Mesendoderm (in vitro differentiated cells): ENCODE measurements around the gene CADM1.
A peak's percentile ranks its signal among the peaks of the same experiment; 100 is the strongest.

ENCODE experiments used
- DNase-seq: peaks from one replicate; pipeline ENCODE4 v3.0.0; 2013
- H2AK5ac ChIP-seq: 2 replicates; pipeline ENCODE4 v1.6.1; 2013; ENCODE audit warnings: low read length, inconsistent platforms
- H2BK120ac ChIP-seq: 2 replicates; pipeline ENCODE4 v1.6.1; 2013; ENCODE audit warnings: low read depth, mild to moderate bottlenecking, low read length, moderate library complexity, mixed read lengths
- H2BK15ac ChIP-seq: replicated peaks from 2 replicates; pipeline ENCODE4 v1.6.1; 2013; ENCODE audit warnings: low read depth, mild to moderate bottlenecking, moderate library complexity
- H2BK5ac ChIP-seq: 2 replicates; pipeline ENCODE4 v1.6.1; 2013; ENCODE audit warnings: low read length, inconsistent platforms
- H3K18ac ChIP-seq: 2 replicates; pipeline ENCODE4 v1.6.1; 2013; ENCODE audit warnings: mild to moderate bottlenecking, low read length, mixed read lengths
- H3K23ac ChIP-seq: one replicate; pipeline ENCODE4 v1.6.1; 2013; ENCODE audit warnings: low read length
- H3K27ac ChIP-seq: 2 replicates; pipeline ENCODE4 v1.5.1; 2013; ENCODE audit warnings: low read depth, mild to moderate bottlenecking, inconsistent platforms, low read length, moderate library complexity
- H3K27me3 ChIP-seq: 2 replicates; pipeline ENCODE4 v1.6.1; 2013; ENCODE audit warnings: low read length, control low read depth, mild to moderate bottlenecking, inconsistent platforms; ENCODE audit not compliant: insufficient read depth, poor library complexity
- H3K36me3 ChIP-seq: 2 replicates; pipeline ENCODE4 v1.6.1; 2013; ENCODE audit warnings: low read length, inconsistent platforms; ENCODE audit not compliant: control insufficient read depth, insufficient read depth
- H3K4ac ChIP-seq: one replicate; pipeline ENCODE4 v1.6.1; 2013; ENCODE audit warnings: low read depth, mild to moderate bottlenecking, low read length, moderate library complexity
- H3K4me1 ChIP-seq: 2 replicates; pipeline ENCODE4 v1.6.1; 2013; ENCODE audit warnings: low read depth, low read length, inconsistent platforms; ENCODE audit not compliant: control insufficient read depth
- H3K4me2 ChIP-seq: 2 replicates; pipeline ENCODE4 v1.6.1; 2013; ENCODE audit warnings: low read length
- H3K4me3 ChIP-seq: 2 replicates; pipeline ENCODE4 v1.5.1; 2013; ENCODE audit warnings: mild to moderate bottlenecking, low read length
- H3K56ac ChIP-seq: one replicate; pipeline ENCODE4 v1.6.1; 2013; ENCODE audit warnings: low read length
- H3K79me1 ChIP-seq: 2 replicates; pipeline ENCODE4 v1.6.1; 2013; ENCODE audit warnings: low read length, inconsistent platforms
- H3K79me2 ChIP-seq: 2 replicates; pipeline ENCODE4 v1.6.1; 2013; ENCODE audit warnings: mild to moderate bottlenecking, low read length; ENCODE audit not compliant: control insufficient read depth, insufficient read depth
- H3K9ac ChIP-seq: 2 replicates; pipeline ENCODE4 v1.6.1; 2013; ENCODE audit warnings: low read length, inconsistent platforms
- H4K5ac ChIP-seq: one replicate; pipeline ENCODE4 v1.6.1; 2013; ENCODE audit warnings: low read length
- H4K8ac ChIP-seq: one replicate; pipeline ENCODE4 v1.6.1; 2013; ENCODE audit warnings: low read depth, mild to moderate bottlenecking, control low read depth, low read length, moderate library complexity
- WGBS: extraction: QIAGEN DNeasy Blood & Tissue Kit; methylation state at CpG from one replicate; pipeline ENCODE4 v1.1.7; 2013; ENCODE audit warnings: low lambda C conversion rate, missing lambda C conversion rate; ENCODE audit not compliant: insufficient coverage; ENCODE audit errors: extremely low coverage; 5-methylcytosine and 5-hydroxymethylcytosine counted together

The CADM1 gene

GRCh38 chr11:115251126-115251525 is 253.1 kb downstream of the CADM1 start:
- no CpG with 5 or more reads among the region's 4 CpGs for WGBS
- Histone ChIP-seq H3K27ac (no peak overlapping the region), H2BK15ac (no peak overlapping the region), H3K18ac (no peak overlapping the region), H2BK120ac (no peak overlapping the region), H2AK5ac (no peak overlapping the region), H3K9ac (no peak overlapping the region), H3K79me1 (no peaks in the 10 kb centered on the region), H3K4me2 (no peak overlapping the region), H3K4me3 (no peak overlapping the region), H3K56ac (no peak overlapping the region), H3K27me3 (no peaks in the 10 kb centered on the region), H4K8ac (no peak overlapping the region), H3K4me1 (peaks cover 8% of the 10 kb centered on the region), H3K23ac (no peak overlapping the region), H2BK5ac (no peak overlapping the region), H3K4ac (no peak overlapping the region), H3K79me2 (no peaks in the 10 kb centered on the region), H4K5ac (no peak overlapping the region), H3K36me3 (no peaks in the 10 kb centered on the region)
- no peak for DNase-seq

- H3K18ac ChIP-seq, result no peak overlapping the region
- no peaks in the 10 kb centered on the region for H3K27me3 ChIP-seq
- no peak overlapping the region for H3K4ac ChIP-seq
- no peak overlapping the region for H3K9ac ChIP-seq
- no peak overlapping the region for H3K56ac ChIP-seq
- no peak overlapping the region for H3K23ac ChIP-seq
- no peaks in the 10 kb centered on the region for H3K79me1 ChIP-seq
- no peak overlapping the region for H2BK120ac ChIP-seq
- H3K27ac ChIP-seq, result no peak overlapping the region
- DNase-seq, result no peak
- H3K4me2 ChIP-seq, result no peak overlapping the region
- H3K79me2 ChIP-seq, result no peaks in the 10 kb centered on the region
- H3K36me3 ChIP-seq, result no peaks in the 10 kb centered on the region
- no peak overlapping the region for H2BK5ac ChIP-seq
- H3K4me1 ChIP-seq, result peaks cover 5% of the 10 kb centered on the region
- no peak overlapping the region for H2BK15ac ChIP-seq
- WGBS, result no CpG with 5 or more reads among the region's 4 CpGs
- no peak overlapping the region for H2AK5ac ChIP-seq
- H4K8ac ChIP-seq, result no peak overlapping the region
- no peak overlapping the region for H4K5ac ChIP-seq
- no peak overlapping the region for H3K4me3 ChIP-seq
Measured at GRCh38 chr11:115249061-115249578, 255.1 kb downstream of the CADM1 start.

DNA sequence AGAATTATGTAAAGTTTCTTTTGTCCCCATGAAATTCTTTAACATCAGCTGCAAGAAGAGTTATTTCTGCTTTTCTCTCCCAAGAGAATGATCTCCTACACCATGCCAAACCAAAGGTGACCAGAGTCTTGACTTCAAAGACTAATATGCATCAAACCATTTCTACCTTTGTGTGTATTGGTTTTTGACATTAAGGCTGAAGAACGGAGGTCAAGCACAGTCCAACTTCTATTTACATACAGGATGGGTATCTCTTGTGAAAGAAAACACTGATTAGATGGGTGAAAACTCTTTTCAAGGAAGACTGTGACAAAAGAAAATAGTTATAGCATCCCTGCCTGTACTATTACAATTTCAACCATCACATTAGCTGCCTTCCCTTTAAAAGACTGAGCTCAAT is 256.3 kb downstream of the CADM1 start:
- H3K27ac ChIP-seq, result no peak overlapping the region
- no peak overlapping the region for H2BK120ac ChIP-seq
- H3K18ac ChIP-seq, result no peak overlapping the region
- H2BK15ac ChIP-seq, result no peak overlapping the region
- no peaks in the 10 kb centered on the region for H3K79me1 ChIP-seq
- no peak overlapping the region for H3K4ac ChIP-seq
- no peak overlapping the region for H3K4me2 ChIP-seq
- H3K9ac ChIP-seq, result no peak overlapping the region
- no peaks in the 10 kb centered on the region for H3K36me3 ChIP-seq
- no CpG with 5 or more reads among the region's 1 CpG for WGBS
- peaks cover under 1% of the 10 kb centered on the region for H3K4me1 ChIP-seq
- no peak overlapping the region for H4K8ac ChIP-seq
- no peaks in the 10 kb centered on the region for H3K79me2 ChIP-seq
- H2AK5ac ChIP-seq, result no peak overlapping the region
- no peak overlapping the region for H3K56ac ChIP-seq
- no peaks in the 10 kb centered on the region for H3K27me3 ChIP-seq
- DNase-seq, result no peak
- H2BK5ac ChIP-seq, result no peak overlapping the region
- H4K5ac ChIP-seq, result no peak overlapping the region
- no peak overlapping the region for H3K4me3 ChIP-seq
- H3K23ac ChIP-seq, result no peak overlapping the region

- H3K18ac ChIP-seq, result no peak overlapping the region
- no peak overlapping the region for H2BK120ac ChIP-seq
- H3K4me2 ChIP-seq, result no peak overlapping the region
- DNase-seq, result no peak
- H4K5ac ChIP-seq, result no peak overlapping the region
- no peaks in the 10 kb centered on the region for H3K4me1 ChIP-seq
- no peak overlapping the region for H2BK5ac ChIP-seq
- no peak overlapping the region for H3K4me3 ChIP-seq
- no peak overlapping the region for H4K8ac ChIP-seq
- H3K27me3 ChIP-seq, result no peaks in the 10 kb centered on the region
- no peak overlapping the region for H2AK5ac ChIP-seq
- H3K79me2 ChIP-seq, result no peaks in the 10 kb centered on the region
- H2BK15ac ChIP-seq, result no peak overlapping the region
- no peak overlapping the region for H3K27ac ChIP-seq
- no peaks in the 10 kb centered on the region for H3K79me1 ChIP-seq
- H3K56ac ChIP-seq, result no peak overlapping the region
- H3K4ac ChIP-seq, result no peak overlapping the region
- H3K23ac ChIP-seq, result no peak overlapping the region
- no peaks in the 10 kb centered on the region for H3K36me3 ChIP-seq
- H3K9ac ChIP-seq, result no peak overlapping the region
Measured at GRCh38 chr11:115247361-115247760, 256.9 kb downstream of the CADM1 start.

DNA sequence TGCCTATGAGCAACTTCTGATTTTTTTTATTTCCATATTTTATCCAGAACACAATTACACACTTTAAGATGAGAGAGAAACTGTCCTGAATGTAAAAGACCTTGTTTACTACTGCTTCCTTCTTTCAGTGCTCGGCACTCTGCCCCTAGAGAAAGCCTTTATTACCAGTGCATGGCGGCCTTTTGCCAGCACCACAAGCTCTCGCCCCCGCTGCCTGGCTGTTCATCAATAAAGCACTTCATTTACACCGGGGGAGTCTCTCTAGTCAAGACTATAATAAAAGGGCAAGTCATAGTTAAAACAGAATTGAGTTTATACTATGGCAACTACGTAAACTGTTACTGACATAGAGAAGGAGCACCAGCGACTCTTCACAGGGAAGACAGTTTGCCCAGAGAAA is 259.5 kb downstream of the CADM1 start:
- H3K79me2 ChIP-seq, result no peaks in the 10 kb centered on the region
- no peak overlapping the region for H3K4me2 ChIP-seq
- H4K5ac ChIP-seq, result no peak overlapping the region
- no peaks in the 10 kb centered on the region for H3K36me3 ChIP-seq
- no peak overlapping the region for H4K8ac ChIP-seq
- H3K27me3 ChIP-seq, result no peaks in the 10 kb centered on the region
- H3K9ac ChIP-seq, result no peak overlapping the region
- DNase-seq, result no peak
- no peak overlapping the region for H3K4me3 ChIP-seq
- no CpG with 5 or more reads among the region's 7 CpGs for WGBS
- no peak overlapping the region for H2BK120ac ChIP-seq
- H3K27ac ChIP-seq, result no peak overlapping the region
- H2AK5ac ChIP-seq, result no peak overlapping the region
- no peak overlapping the region for H2BK5ac ChIP-seq
- no peak overlapping the region for H2BK15ac ChIP-seq
- no peak overlapping the region for H3K56ac ChIP-seq
- H3K4ac ChIP-seq, result no peak overlapping the region
- no peaks in the 10 kb centered on the region for H3K4me1 ChIP-seq
- no peak overlapping the region for H3K18ac ChIP-seq
- H3K79me1 ChIP-seq, result no peaks in the 10 kb centered on the region
- H3K23ac ChIP-seq, result no peak overlapping the region

GRCh38 chr11:115244296-115244695 is 259.9 kb downstream of the CADM1 start:
- no peaks in the 10 kb centered on the region for H3K27me3 ChIP-seq
- H3K79me2 ChIP-seq, result no peaks in the 10 kb centered on the region
- no CpG with 5 or more reads among the region's 5 CpGs for WGBS
- H3K36me3 ChIP-seq, result no peaks in the 10 kb centered on the region
- H3K18ac ChIP-seq, result no peak overlapping the region
- no peak overlapping the region for H3K4me3 ChIP-seq
- H3K4me1 ChIP-seq, result no peaks in the 10 kb centered on the region
- H3K4ac ChIP-seq, result peak overlapping the region; percentile 16
- no peak overlapping the region for H3K56ac ChIP-seq
- no peak overlapping the region for H3K9ac ChIP-seq
- H4K8ac ChIP-seq, result no peak overlapping the region
- H3K27ac ChIP-seq, result no peak overlapping the region
- no peak overlapping the region for H2AK5ac ChIP-seq
- H3K23ac ChIP-seq, result no peak overlapping the region
- H2BK15ac ChIP-seq, result no peak overlapping the region
- no peak overlapping the region for H2BK5ac ChIP-seq
- H4K5ac ChIP-seq, result no peak overlapping the region
- H2BK120ac ChIP-seq, result no peak overlapping the region
- no peak overlapping the region for H3K4me2 ChIP-seq
- H3K79me1 ChIP-seq, result no peaks in the 10 kb centered on the region
- no peak for DNase-seq
